ENCODE results near the gene PLOD2. TPM values are rescaled to one million over a fixed set of nuclear protein-coding genes. Genes with fewer than 3 reads are reported as not detected.

The PLOD2 gene
- 23.7 TPM for total RNA-seq
- long read RNA-seq, transcript PLOD2-202 (19 exons, 3,665 nt), result minor isoform, 21 of 90 reads
- long read RNA-seq, transcript PLOD2-201 (20 exons, 3,732 nt), result major isoform, 60 of 90 reads
- long read RNA-seq, partial matches to known transcripts, result 3 of 90 reads
- long read RNA-seq, other reads (novel, unspliced or antisense), result 6 of 90 reads

DNA sequence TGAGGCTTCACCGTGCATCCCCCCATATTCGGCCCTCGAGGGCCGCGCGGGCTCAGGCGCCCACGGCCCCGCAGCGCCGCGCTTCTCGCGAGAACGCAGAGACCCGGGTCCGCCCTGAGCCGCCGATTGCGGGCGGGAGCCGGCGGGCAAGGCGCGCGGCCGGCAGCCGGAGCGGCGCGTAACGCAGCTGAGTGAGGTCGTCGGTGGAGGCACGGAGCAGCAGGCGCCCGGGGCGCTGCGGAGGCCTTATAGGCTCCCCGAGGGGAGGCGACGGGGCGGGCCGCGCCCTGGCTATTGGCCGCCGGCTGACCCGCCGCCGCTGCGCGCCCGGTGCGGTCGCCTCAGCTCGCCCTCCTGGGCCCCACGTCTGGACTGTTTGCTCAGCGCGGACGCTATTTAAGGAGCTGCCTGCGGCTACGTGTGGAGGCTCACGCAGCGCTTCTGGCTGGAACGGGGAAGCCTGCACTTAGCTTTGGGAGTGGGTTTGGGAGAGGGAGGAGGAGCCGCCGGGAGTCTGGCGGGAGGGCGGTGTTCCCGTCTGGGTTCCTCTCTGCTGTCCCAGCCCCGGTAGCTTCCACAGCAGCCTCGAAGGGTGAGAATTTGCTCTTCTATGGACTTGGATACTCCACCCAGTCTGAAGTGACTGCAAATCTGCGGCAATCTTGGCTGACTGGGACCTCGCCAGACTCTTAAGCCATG is at the start of gene PLOD2:
Gene PLOD2, minus strand, starts transcription at position 221 of the 699 bp plus-strand sequence. Its CDS starts 195 bp downstream, at position 26.
- no peaks in the 10 kb centered on the region for H3K9me3 ChIP-seq
- peak within 1 kb of the TSS; percentile 76 for H3K4me3 ChIP-seq
- DNase-seq (peak; percentile 90), ATAC-seq (peak; percentile 93)
- TF ChIP-seq, protein P1, sequence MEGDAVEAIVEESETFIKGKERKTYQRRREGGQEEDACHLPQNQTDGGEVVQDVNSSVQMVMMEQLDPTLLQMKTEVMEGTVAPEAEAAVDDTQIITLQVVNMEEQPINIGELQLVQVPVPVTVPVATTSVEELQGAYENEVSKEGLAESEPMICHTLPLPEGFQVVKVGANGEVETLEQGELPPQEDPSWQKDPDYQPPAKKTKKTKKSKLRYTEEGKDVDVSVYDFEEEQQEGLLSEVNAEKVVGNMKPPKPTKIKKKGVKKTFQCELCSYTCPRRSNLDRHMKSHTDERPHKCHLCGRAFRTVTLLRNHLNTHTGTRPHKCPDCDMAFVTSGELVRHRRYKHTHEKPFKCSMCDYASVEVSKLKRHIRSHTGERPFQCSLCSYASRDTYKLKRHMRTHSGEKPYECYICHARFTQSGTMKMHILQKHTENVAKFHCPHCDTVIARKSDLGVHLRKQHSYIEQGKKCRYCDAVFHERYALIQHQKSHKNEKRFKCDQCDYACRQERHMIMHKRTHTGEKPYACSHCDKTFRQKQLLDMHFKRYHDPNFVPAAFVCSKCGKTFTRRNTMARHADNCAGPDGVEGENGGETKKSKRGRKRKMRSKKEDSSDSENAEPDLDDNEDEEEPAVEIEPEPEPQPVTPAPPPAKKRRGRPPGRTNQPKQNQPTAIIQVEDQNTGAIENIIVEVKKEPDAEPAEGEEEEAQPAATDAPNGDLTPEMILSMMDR (IDR thresholded peaks at IDR 0.05), result no peak
- H3K4me1 ChIP-seq, result peaks cover 27% of the 10 kb centered on the region
- no peaks in the 10 kb centered on the region for H3K27me3 ChIP-seq
- H3K27ac ChIP-seq, result peak within 1 kb of the TSS; percentile 93
- intact Hi-C loops (cut with DNase I), result no loop called here
- H3K36me3 ChIP-seq, result no peaks in the 10 kb centered on the region

DNA sequence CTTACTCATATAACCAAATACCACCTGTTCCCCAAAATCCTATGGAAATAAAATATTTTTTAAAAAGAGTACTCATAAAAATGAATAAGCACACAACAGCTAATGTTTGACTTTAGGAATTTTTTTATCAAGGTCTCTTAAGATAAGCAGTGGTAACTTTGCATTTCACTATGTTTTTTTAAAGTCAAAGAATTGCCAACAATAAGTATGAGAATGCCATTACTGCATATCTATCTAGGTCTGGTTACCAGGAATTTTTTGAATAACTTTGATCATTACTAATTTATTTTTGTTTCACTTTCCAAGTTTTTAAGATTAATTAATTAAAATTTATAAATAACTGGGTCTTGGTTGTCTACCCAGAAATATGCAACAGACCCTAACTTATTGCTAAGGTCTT is 48.4 kb upstream of the PLOD2 start:
- no peak for DNase-seq
- H3K36me3 ChIP-seq, result peaks cover 21% of the 10 kb centered on the region
- H3K9me3 ChIP-seq, result no peaks in the 10 kb centered on the region
- H3K27me3 ChIP-seq, result no peaks in the 10 kb centered on the region
- H3K27ac ChIP-seq, result no peak overlapping the region
- no peaks in the 10 kb centered on the region for H3K4me1 ChIP-seq
- no peak overlapping the region for H3K4me3 ChIP-seq
- intact Hi-C loops (cut with DNase I), result no loop called here
- TF ChIP-seq, protein P1 (IDR thresholded peaks at IDR 0.05), result no peak
- ATAC-seq, result no peak

DNA sequence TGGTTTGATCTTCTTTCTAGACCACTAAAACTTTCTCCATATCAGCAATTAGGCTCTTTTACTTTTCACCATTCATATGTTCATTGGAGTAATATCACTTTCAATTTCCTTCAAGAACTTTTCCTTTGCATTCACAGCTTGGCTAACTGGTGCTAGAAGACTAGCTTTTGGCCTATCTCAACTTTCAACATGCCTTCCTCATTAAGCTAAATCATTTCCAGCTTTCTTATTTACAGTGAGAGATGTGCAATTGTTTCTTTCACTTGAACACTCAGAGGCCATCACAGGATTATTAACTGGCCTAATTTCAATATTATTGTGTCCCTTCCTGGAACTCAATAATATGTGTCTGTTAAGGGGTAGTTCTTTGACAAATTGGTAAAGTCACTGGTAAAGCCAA is 42.8 kb upstream of the PLOD2 start:
- TF ChIP-seq, protein P1 (IDR thresholded peaks at IDR 0.05), result no peak
- no peak overlapping the region for H3K4me3 ChIP-seq
- no peak for ATAC-seq
- intact Hi-C loops (cut with DNase I), result no loop called here
- no peaks in the 10 kb centered on the region for H3K27me3 ChIP-seq
- no peak overlapping the region for H3K27ac ChIP-seq
- no peak for DNase-seq
- no peaks in the 10 kb centered on the region for H3K9me3 ChIP-seq
- no peaks in the 10 kb centered on the region for H3K4me1 ChIP-seq
- H3K36me3 ChIP-seq, result peaks cover 16% of the 10 kb centered on the region

DNA sequence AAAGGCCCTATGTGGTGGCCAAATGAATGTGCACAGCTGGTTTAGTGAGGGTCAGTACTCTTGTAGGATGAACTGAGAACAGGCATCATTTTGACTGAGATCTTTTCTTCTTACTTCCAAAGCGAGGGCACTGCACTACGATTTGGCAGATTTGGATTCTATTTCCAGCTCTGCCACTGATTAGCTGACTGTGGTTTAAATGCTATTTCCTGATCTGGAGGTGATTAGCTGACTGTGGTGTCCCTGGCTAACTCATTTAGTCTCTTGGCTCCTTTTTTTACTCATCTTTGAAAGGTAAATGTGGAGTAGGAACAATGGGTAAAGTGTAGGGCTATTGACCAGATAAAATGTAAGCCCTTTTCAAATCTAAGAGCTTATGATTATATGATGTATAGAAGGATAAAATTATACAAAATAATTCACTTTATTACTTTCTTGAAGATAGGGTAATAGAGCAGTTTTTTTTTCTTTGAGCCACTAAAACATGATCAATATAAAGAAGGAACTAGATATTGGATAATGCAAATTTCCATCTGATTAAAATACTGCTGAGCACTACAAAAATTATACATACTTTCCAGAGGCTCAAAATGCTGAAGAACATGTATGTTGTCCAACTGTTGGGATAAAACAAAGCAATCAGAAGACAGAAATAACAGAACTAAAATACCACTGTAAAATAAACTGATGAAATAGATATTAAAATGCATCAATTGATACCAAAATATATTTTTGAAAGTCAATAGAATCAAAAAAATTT is 39.7 kb upstream of the PLOD2 start:
- Histone ChIP-seq H3K4me1 (no peaks in the 10 kb centered on the region), H3K27ac (no peak overlapping the region), H3K36me3 (peaks cover 7% of the 10 kb centered on the region), H3K4me3 (no peak overlapping the region), H3K9me3 (no peaks in the 10 kb centered on the region), H3K27me3 (no peaks in the 10 kb centered on the region)
- DNase-seq (no peak), ATAC-seq (no peak)
- TF ChIP-seq, protein P1 (IDR thresholded peaks at IDR 0.05), result no peak
- intact Hi-C loops (cut with DNase I), result no loop called here

DNA sequence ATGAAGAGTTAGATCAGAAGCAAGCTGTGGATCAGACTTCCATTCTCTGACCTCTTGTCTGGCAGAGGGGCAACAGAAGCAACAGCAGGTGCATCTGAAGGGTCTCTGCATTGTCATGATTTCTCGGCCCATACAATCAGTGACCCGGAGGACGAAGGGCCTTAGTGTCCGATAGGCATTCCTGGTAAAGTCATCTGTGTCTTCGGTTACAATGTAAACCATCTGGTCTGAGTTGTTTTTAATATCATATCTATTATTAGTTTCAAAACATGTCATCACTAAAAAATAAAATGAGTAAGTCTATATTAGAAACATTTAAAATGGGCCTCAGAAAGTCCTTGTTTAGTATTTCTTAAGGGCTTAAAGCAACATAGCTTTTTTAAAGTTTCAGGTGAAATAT is 38.8 kb upstream of the PLOD2 start:
- intact Hi-C loops (cut with DNase I), result no loop called here
- Histone ChIP-seq H3K27me3 (no peaks in the 10 kb centered on the region), H3K4me3 (no peak overlapping the region), H3K4me1 (no peaks in the 10 kb centered on the region), H3K36me3 (peaks cover 7% of the 10 kb centered on the region), H3K27ac (no peak overlapping the region), H3K9me3 (no peaks in the 10 kb centered on the region)
- DNase-seq, result no peak
- TF ChIP-seq, protein P1 (IDR thresholded peaks at IDR 0.05), result no peak
- ATAC-seq, result no peak

All from upper lobe of right lung (tissue), 1 donor.